ENCODE results near the gene YIPF1. TPM values are rescaled to one million over a fixed set of nuclear protein-coding genes. Genes with fewer than 3 reads are reported as not detected.

The YIPF1 gene
- total RNA-seq, 6 experiments from 2014 or later = 20.5 to 34.5 (median 25.4) TPM

- Histone ChIP-seq H3K4me1 (peaks cover 0 to 49% (median 13%) of the 10 kb centered on the region in 4 donors), H3K27ac (peak overlapping the region; percentile 69 to 92 (median 91)), H3K36me3 (no peaks in the 10 kb centered on the region), H3K27me3 (no peaks in the 10 kb centered on the region), H3K4me3 (peak overlapping the region; percentile 36 to 63 (median 51)), H3K9me3 (no peaks in the 10 kb centered on the region)
- no peak for DNase-seq
- 43% methylated on average over 5 of the region's 5 CpGs for WGBS (ENCODE audit: insufficient coverage, low coverage, low lambda C conversion rate, missing lambda C conversion rate)
- intact Hi-C loops (cut with DNase I) = loop anchor here in 1 of 2 donors (5.0 kb wide), 1 partner anchor 53 kb away; the partner anchor contains the start of genes IFT25 and LRRC42
- peak; percentile 2 to 7 (median 4) for ATAC-seq
- TF ChIP-seq CTCF (IDR thresholded peaks at IDR 0.05) = no peak
- TF ChIP-seq POLR2A (IDR thresholded peaks at IDR 0.05) = no peak
Observed at GRCh38 chr1:53894644-53895043, 5.0 kb upstream of the YIPF1 start.

GRCh38 chr1:53893999-53894636 is 4.5 kb upstream of the YIPF1 start, which contains the start of gene DIO1:
Gene DIO1 (plus strand): TSS chr1:53894187. CDS start chr1:53894211, 24 bp downstream.
- intact Hi-C loops (cut with DNase I) = loop anchor here in 1 of 2 donors (5.0 kb wide), 1 partner anchor 53 kb away; the partner anchor contains the start of genes IFT25 and LRRC42
- H3K36me3 ChIP-seq = no peaks in the 10 kb centered on the region
- peak within 1 kb of the TSS; percentile 36 to 63 (median 51) for H3K4me3 ChIP-seq
- H3K27ac ChIP-seq = peak within 1 kb of the TSS; percentile 69 to 92 (median 91)
- no peaks in the 10 kb centered on the region for H3K27me3 ChIP-seq
- DNase-seq (peak; percentile 86 to 94 (median 91)), ATAC-seq (peak; percentile 67 to 85 (median 74))
- H3K4me1 ChIP-seq = peaks cover 0 to 48% (median 13%) of the 10 kb centered on the region in 4 donors
- no peaks in the 10 kb centered on the region for H3K9me3 ChIP-seq
- 38% methylated on average over 8 of the region's 14 CpGs for WGBS (ENCODE audit: insufficient coverage, low coverage, low lambda C conversion rate, missing lambda C conversion rate)
- peak; percentile 81 for TF ChIP-seq POLR2A (IDR thresholded peaks at IDR 0.05)
- TF ChIP-seq CTCF (IDR thresholded peaks at IDR 0.05) = no peak

- WGBS (ENCODE audit: insufficient coverage, low coverage, low lambda C conversion rate, missing lambda C conversion rate) = 54% methylated on average over 5 of the region's 5 CpGs
- DNase-seq = peak in 1 of 3 donors; percentile 35
- peak in 1 of 4 donors; percentile 1 for ATAC-seq
- no peaks in the 10 kb centered on the region for H3K9me3 ChIP-seq
- TF ChIP-seq CTCF (IDR thresholded peaks at IDR 0.05) = no peak
- no peak for TF ChIP-seq POLR2A (IDR thresholded peaks at IDR 0.05)
- H3K27ac ChIP-seq = peak overlapping the region; percentile 37 to 92 (median 50)
- H3K4me1 ChIP-seq = peaks cover 0 to 43% (median 16%) of the 10 kb centered on the region in 4 donors
- intact Hi-C loops (cut with DNase I) = loop anchor here in 1 of 2 donors (5.0 kb wide), 1 partner anchor 54 kb away; the partner anchor contains the start of genes IFT25 and LRRC42
- H3K4me3 ChIP-seq = no peak overlapping the region
- H3K36me3 ChIP-seq = no peaks in the 10 kb centered on the region
- H3K27me3 ChIP-seq = no peaks in the 10 kb centered on the region
Observed at GRCh38 chr1:53892911-53893310, 3.3 kb upstream of the YIPF1 start.

- intact Hi-C loops (cut with DNase I) = loop anchor here in 1 of 2 donors (5.0 kb wide), 1 partner anchor 56 kb away; the partner anchor contains the start of genes IFT25 and LRRC42
- Histone ChIP-seq H3K4me1 (peaks cover 0 to 31% (median 11%) of the 10 kb centered on the region in 4 donors), H3K4me3 (no peak overlapping the region), H3K9me3 (no peaks in the 10 kb centered on the region), H3K27ac (no peak overlapping the region), H3K27me3 (no peaks in the 10 kb centered on the region), H3K36me3 (peaks cover 0 to 3% (median 0%) of the 10 kb centered on the region in 4 donors)
- no peak for TF ChIP-seq CTCF (IDR thresholded peaks at IDR 0.05)
- TF ChIP-seq POLR2A (IDR thresholded peaks at IDR 0.05) = no peak
- DNase-seq (no peak), ATAC-seq (no peak)
- WGBS (ENCODE audit: insufficient coverage, low coverage, low lambda C conversion rate, missing lambda C conversion rate) = 100% methylated on average over 1 of the region's 2 CpGs
Observed at GRCh38 chr1:53891678-53892077, 2.1 kb upstream of the YIPF1 start.
